ENCODE measurements around the gene SYTL3. TPM values are rescaled to one million over a fixed set of nuclear protein-coding genes. Genes with fewer than 3 reads are reported as not detected.

SYTL3 gene
- total RNA-seq, 1 donor, result 6.5 TPM

- DNase-seq (ENCODE audit: low read depth in 2 of 3, low spot score in 2 of 3), result no peak
Measured at GRCh38 chr6:158756977-158757752, 107.3 kb downstream of the SYTL3 start.

GRCh38 chr6:158757753-158758090 is 107.9 kb downstream of the SYTL3 start:
- DNase-seq (ENCODE audit: low read depth in 2 of 3, low spot score in 2 of 3), result no peak

GRCh38 chr6:158758451-158758860 is 108.6 kb downstream of the SYTL3 start:
- no peak for DNase-seq (ENCODE audit: low read depth in 2 of 3, low spot score in 2 of 3)

GRCh38 chr6:158758941-158759479 is 109.2 kb downstream of the SYTL3 start:
- no peak for DNase-seq (ENCODE audit: low read depth in 2 of 3, low spot score in 2 of 3)

GRCh38 chr6:158759966-158760617 is 110.2 kb downstream of the SYTL3 start:
- no peak for DNase-seq (ENCODE audit: low read depth in 2 of 3, low spot score in 2 of 3)

GRCh38 chr6:158760618-158761250 is 110.9 kb downstream of the SYTL3 start:
- no peak for DNase-seq (ENCODE audit: low read depth in 2 of 3, low spot score in 2 of 3)

GRCh38 chr6:158761746-158762145 is 111.9 kb downstream of the SYTL3 start:
- DNase-seq (ENCODE audit: low read depth in 2 of 3, low spot score in 2 of 3), result no peak

- DNase-seq (ENCODE audit: low read depth in 2 of 3, low spot score in 2 of 3), result peak in 1 of 3 donors; percentile 10
Measured at GRCh38 chr6:158762787-158763433, 113.1 kb downstream of the SYTL3 start.

GRCh38 chr6:158763434-158764182 is 113.8 kb downstream of the SYTL3 start:
- no peak for DNase-seq (ENCODE audit: low read depth in 2 of 3, low spot score in 2 of 3)

GRCh38 chr6:158764183-158764849 is 114.5 kb downstream of the SYTL3 start:
- DNase-seq (ENCODE audit: low read depth in 2 of 3, low spot score in 2 of 3), result no peak

GRCh38 chr6:158764926-158765325 is 115.1 kb downstream of the SYTL3 start:
- no peak for DNase-seq (ENCODE audit: low read depth in 2 of 3, low spot score in 2 of 3)

- no peak for DNase-seq (ENCODE audit: low read depth in 2 of 3, low spot score in 2 of 3)
Measured at GRCh38 chr6:158765499-158766068, 115.7 kb downstream of the SYTL3 start.

- no peak for DNase-seq (ENCODE audit: low read depth in 2 of 3, low spot score in 2 of 3)
Measured at GRCh38 chr6:158766621-158767455, 117.0 kb downstream of the SYTL3 start.

GRCh38 chr6:158767709-158768108 is 117.9 kb downstream of the SYTL3 start:
- DNase-seq (ENCODE audit: low read depth in 2 of 3, low spot score in 2 of 3), result no peak

GRCh38 chr6:158768436-158768835 is 118.6 kb downstream of the SYTL3 start:
- DNase-seq (ENCODE audit: low read depth in 2 of 3, low spot score in 2 of 3), result no peak

GRCh38 chr6:158769234-158769770 is 119.4 kb downstream of the SYTL3 start:
- DNase-seq (ENCODE audit: low read depth in 2 of 3, low spot score in 2 of 3), result no peak

GRCh38 chr6:158769771-158770432 is 120.0 kb downstream of the SYTL3 start:
- DNase-seq (ENCODE audit: low read depth in 2 of 3, low spot score in 2 of 3), result no peak
